GM18498 (cell line): ENCODE results near the gene DCC.

Experiments used
- ATAC-seq: cut with Tn5 transposase; IDR thresholded peaks from one replicate; pipeline ENCODE4 v1.9.1; 2021; ENCODE audit warnings: mild to moderate bottlenecking, moderate library complexity; ENCODE audit not compliant: unreplicated experiment

Gene DCC

GRCh38 chr18:53543711-53544110 is 1203.7 kb downstream of the DCC start:
- ATAC-seq: no peak

GRCh38 chr18:53544917-53545316 is 1204.9 kb downstream of the DCC start:
- no peak for ATAC-seq

GRCh38 chr18:53551868-53552426 is 1212.0 kb downstream of the DCC start:
- no peak for ATAC-seq

GRCh38 chr18:53553030-53553429 is 1213.0 kb downstream of the DCC start:
- ATAC-seq: no peak

GRCh38 chr18:53556450-53556849 is 1216.5 kb downstream of the DCC start:
- ATAC-seq: no peak

- no peak for ATAC-seq
These were observed 1220.5 kb downstream of the DCC start for GRCh38 chr18:53560546-53560945.

GRCh38 chr18:53566626-53567025 is 1226.6 kb downstream of the DCC start:
- no peak for ATAC-seq

GRCh38 chr18:53567929-53568574 is 1228.1 kb downstream of the DCC start:
- no peak for ATAC-seq
